Measurements from ENCODE around the gene MPND.
"Not testable (repeated sequence)": the region's sequence is repeated elsewhere in the genome, so short reads cannot be mapped to it uniquely, and the experiment has no call there.

The MPND gene

DNA sequence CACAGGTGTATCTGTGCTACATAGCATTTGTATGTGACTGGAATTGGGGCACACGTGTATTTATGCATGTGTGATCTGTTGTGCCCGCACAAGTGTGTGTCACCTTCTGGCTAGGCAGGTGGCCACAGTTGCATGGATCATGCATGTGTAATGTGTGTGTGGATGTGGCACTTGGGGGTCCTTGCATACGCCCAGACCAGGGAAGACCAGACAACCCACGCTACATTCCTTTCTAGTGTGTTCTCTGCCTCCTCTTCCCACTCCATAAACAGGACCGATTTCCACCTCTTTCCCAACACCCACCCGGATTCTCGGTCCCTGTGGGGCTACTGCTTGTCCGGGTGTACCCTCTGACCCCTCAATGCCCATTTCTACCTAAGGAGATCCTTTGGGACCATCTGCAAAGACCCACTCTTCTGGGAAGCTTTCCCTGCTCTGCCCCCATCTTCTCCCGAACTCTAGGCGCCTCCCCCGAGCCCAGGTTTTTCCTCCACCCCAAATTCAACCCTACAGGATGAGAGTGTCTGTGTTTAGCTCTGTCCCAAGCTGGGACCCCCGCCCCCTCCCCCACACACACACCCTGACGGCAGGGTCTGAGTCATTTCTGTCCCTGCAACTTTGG, 17.0 kb upstream of the MPND start:
- Mint-ChIP-seq H3K4me1 (peaks cover 10% of the 10 kb centered on the region), H3K4me3 (peak overlapping the region; percentile 63 to 72 (median 68)), H3K27ac (peak overlapping the region in 1 of 3 experiments; percentile 20), H3K27me3 (ENCODE audit: low read depth) (peaks cover 13% of the 10 kb centered on the region), H3K36me3 (ENCODE audit: low read depth) (peaks cover 3% of the 10 kb centered on the region), H3K9me3 (peaks cover 3% of the 10 kb centered on the region)
- TF ChIP-seq, protein P1, sequence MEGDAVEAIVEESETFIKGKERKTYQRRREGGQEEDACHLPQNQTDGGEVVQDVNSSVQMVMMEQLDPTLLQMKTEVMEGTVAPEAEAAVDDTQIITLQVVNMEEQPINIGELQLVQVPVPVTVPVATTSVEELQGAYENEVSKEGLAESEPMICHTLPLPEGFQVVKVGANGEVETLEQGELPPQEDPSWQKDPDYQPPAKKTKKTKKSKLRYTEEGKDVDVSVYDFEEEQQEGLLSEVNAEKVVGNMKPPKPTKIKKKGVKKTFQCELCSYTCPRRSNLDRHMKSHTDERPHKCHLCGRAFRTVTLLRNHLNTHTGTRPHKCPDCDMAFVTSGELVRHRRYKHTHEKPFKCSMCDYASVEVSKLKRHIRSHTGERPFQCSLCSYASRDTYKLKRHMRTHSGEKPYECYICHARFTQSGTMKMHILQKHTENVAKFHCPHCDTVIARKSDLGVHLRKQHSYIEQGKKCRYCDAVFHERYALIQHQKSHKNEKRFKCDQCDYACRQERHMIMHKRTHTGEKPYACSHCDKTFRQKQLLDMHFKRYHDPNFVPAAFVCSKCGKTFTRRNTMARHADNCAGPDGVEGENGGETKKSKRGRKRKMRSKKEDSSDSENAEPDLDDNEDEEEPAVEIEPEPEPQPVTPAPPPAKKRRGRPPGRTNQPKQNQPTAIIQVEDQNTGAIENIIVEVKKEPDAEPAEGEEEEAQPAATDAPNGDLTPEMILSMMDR (IDR thresholded peaks at IDR 0.05; ENCODE audit: unreplicated experiment in 3 of 3), result no peak

DNA sequence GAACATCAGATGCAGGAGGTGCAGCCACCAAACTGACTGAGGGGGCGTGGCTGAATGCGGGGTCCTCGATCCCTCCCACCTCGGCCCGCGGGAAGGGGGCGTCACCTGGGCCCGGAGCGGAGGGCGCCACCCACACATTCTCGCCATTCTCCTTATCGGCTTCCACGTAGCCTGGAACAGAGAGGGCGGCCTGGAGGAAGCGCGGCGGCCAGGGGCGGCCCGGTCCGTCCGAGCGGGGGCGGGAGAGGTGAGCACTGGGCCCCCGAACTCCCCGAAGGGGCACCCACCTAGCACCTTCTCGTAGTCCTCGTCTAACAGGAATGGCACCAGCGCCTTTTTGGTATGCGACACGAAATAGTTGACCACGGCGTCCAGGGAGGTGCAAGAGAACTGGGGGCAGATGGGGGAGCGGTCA, 16.5 kb upstream of the MPND start:
- Mint-ChIP-seq H3K27me3 (ENCODE audit: low read depth) (peaks cover 13% of the 10 kb centered on the region), H3K27ac (peak overlapping the region in 2 of 3 experiments; percentile 54 to 61), H3K4me3 (peak overlapping the region; percentile 82 to 88 (median 84)), H3K4me1 (peaks cover 10% of the 10 kb centered on the region), H3K9me3 (no peaks in the 10 kb centered on the region), H3K36me3 (ENCODE audit: low read depth) (peaks cover 3% of the 10 kb centered on the region)
- TF ChIP-seq, protein P1 (IDR thresholded peaks at IDR 0.05; ENCODE audit: unreplicated experiment in 3 of 3), result no peak

DNA sequence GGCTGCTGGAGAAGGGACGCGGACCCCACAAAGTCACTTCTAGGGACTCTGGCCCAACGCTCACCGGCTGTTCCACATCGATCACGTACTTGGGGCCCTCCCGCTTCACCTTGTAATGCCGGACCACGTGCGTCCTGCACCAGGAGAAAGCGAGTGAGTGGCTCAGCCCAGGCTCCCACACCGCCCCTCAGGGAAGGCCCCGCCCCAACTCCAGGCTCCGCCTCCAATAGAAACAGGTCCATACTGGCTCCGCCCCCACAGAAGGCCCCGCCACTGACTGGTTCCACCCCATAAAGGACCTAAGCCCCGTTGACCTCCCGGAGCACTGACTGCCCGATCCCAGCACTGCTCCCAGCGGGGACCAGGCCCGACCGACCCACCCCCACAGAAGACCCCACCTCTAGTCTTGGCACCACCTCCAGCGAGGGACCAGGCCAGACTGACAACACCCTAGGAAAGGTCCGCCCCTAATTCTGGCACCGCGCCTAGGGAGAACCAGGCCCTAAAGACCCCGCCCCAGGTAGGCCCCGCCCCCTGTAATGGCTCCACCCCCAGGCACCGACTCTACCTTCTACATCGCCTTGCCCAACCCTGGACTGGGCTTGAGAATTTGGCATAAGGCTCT, 16.0 kb upstream of the MPND start:
- H3K9me3 Mint-ChIP-seq, result no peaks in the 10 kb centered on the region
- peaks cover 3% of the 10 kb centered on the region for H3K36me3 Mint-ChIP-seq (ENCODE audit: low read depth)
- H3K27me3 Mint-ChIP-seq (ENCODE audit: low read depth), result peaks cover 13% of the 10 kb centered on the region
- H3K27ac Mint-ChIP-seq, result peak overlapping the region in 2 of 3 experiments; percentile 54 to 61
- peaks cover 10% of the 10 kb centered on the region for H3K4me1 Mint-ChIP-seq
- TF ChIP-seq, protein P1 (IDR thresholded peaks at IDR 0.05; ENCODE audit: unreplicated experiment in 3 of 3), result no peak
- peak overlapping the region; percentile 82 to 88 (median 84) for H3K4me3 Mint-ChIP-seq

DNA sequence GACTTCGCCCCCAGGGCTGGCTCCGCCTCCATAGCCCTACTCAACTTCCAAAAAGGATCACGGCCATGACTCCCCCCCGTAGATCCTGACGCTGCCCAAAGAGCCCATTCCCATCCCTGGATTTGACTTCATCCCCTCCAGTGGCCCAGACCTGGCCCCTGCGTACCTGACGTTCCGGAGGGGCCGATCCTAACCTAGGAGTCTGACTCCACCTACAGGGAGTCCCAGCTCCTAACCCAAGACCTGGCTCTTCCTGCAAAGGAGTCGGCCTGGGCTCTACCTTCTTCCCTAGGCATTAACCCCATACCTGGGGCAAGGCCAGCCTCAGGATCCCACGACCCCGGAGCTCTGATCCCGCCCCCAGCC, 15.5 kb upstream of the MPND start:
- TF ChIP-seq, protein P1 (IDR thresholded peaks at IDR 0.05; ENCODE audit: unreplicated experiment in 3 of 3), result no peak
- Mint-ChIP-seq H3K36me3 (ENCODE audit: low read depth) (peaks cover 3% of the 10 kb centered on the region), H3K9me3 (no peaks in the 10 kb centered on the region), H3K4me1 (peaks cover 10% of the 10 kb centered on the region), H3K27ac (peak overlapping the region in 1 of 3 experiments; percentile 61), H3K27me3 (ENCODE audit: low read depth) (peaks cover 13% of the 10 kb centered on the region), H3K4me3 (peak overlapping the region; percentile 82 to 88 (median 84))

DNA sequence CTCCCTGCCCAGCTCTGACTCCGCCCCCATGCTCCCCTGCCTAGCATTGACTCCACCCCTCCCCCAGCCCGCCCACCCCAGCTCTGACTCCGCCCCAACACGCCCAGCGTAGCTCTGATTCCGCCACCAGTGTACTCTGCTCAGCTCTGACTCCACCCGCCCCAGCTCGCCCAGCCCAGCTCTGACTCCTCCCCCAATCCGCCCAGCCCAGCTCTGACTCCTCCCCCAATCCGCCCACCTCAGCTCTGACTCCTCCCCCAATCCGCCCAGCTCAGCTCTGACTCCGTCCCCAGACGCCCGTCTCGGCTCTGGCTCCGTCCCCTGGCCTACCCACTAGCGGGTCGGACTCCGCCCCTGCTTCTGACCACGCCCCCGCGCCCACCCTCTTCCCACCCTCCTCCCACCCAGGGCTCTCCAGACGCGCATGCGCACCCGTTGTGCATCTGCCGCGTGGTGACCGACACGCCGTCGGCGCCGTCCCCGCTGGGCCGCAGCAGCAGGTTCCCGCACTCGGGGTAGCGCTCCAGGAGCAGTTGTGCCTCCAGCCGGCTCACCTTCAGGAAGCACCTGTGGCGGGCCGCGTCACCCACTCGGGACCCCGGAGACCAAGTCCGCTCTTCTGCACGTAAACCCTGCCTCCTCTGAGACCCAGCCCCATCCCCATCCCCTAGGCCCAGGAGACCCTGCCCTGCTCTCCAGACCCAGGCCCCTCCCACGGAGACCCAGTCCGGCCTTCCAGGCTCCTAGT, 14.9 kb upstream of the MPND start:
- no peak overlapping the region for H3K27ac Mint-ChIP-seq

DNA sequence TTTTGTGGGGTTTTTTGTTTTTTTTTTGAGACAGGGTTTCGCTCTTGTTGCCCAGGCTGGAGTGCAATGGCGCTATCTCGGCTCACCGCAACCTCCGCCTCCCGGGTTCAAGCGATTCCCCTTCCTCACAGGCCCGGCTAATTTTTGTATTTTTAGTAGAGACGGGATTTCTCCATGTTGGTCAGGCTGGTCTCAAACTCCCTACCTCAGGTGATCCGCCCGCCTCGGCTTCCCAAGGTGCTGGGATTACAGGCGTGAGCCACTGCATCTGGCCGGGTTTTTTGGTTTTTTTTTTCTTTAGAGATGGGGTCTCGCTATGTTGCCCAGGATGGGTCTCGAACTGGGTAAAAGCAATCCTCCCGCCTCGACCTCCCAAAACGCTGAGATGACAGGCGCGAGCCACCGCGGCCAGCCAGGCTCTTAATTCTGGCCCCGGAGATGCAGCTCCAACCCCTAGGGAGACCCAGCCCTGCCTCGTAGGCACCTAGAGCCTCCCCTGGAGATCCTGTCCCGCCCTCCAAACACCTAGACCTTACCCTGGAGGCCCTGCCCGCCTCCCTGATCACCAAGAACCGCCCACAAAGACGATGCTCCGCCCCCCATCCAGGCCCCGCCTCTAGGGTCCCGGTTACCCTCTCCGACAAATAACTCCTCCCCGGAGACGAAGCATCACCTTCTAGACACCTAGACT, 14.2 kb upstream of the MPND start:
- H3K4me3 Mint-ChIP-seq, result peak overlapping the region; percentile 82 to 88 (median 84)
- H3K27ac Mint-ChIP-seq; H3K4me1 Mint-ChIP-seq; H3K36me3 Mint-ChIP-seq (ENCODE audit: low read depth); H3K9me3 Mint-ChIP-seq: not testable (repeated sequence)
- peaks cover 13% of the 10 kb centered on the region for H3K27me3 Mint-ChIP-seq (ENCODE audit: low read depth)

More for the DNA sequence above, 14.9 kb upstream of the MPND start:
- H3K4me1 Mint-ChIP-seq, result peaks cover 10% of the 10 kb centered on the region
- TF ChIP-seq, protein P1 (IDR thresholded peaks at IDR 0.05; ENCODE audit: unreplicated experiment in 3 of 3), result no peak
- H3K4me3 Mint-ChIP-seq, result peak overlapping the region; percentile 82 to 88 (median 84)
- peaks cover 13% of the 10 kb centered on the region for H3K27me3 Mint-ChIP-seq (ENCODE audit: low read depth)
- peaks cover 3% of the 10 kb centered on the region for H3K36me3 Mint-ChIP-seq (ENCODE audit: low read depth)
- H3K9me3 Mint-ChIP-seq, result no peaks in the 10 kb centered on the region
